H1 (cell line): ENCODE data around the gene CPNE5. TPM values are rescaled to one million over a fixed set of nuclear protein-coding genes. Genes with fewer than 3 reads are reported as not detected.

Source experiments
- CTCF ChIA-PET: fragments of 300-600 bp; sonication (Branson Sonifier 250); formaldehyde crosslinking; loops from one replicate; lab custom pipeline; 2021; ENCODE audit not compliant: partially characterized antibody; lab: Charles Lee
- POLR2A ChIA-PET: fragments of 300-600 bp; sonication (Branson Sonifier 250); formaldehyde crosslinking; loops from one replicate; lab custom pipeline; 2021; ENCODE audit warnings: inconsistent platforms; ENCODE audit not compliant: partially characterized antibody; lab: Charles Lee
- DNase-seq, 2 experiments: peaks; one replicate each; pipeline versions ENCODE4 v3.0.0 to v3.0.0-alpha.2; 2010 to 2022; ENCODE audit warnings: low spot score in 2 of 2, low read depth in 1 of 2, mixed read lengths in 1 of 2
- FAIRE-seq: peaks from 2 replicates; lab custom pipeline; 2011; peaks lifted over from hg19 to GRCh38; lab: Jason Lieb, UNC
- H2AFZ ChIP-seq: 2 replicates; pipeline ENCODE4 v1.8.1; 2012; ENCODE audit warnings: low read length, inconsistent platforms
- H2AK5ac ChIP-seq: 2 replicates; pipeline ENCODE4 v1.6.1; 2013; ENCODE audit warnings: low read depth, low read length
- H2BK120ac ChIP-seq: replicated peaks from 2 replicates; pipeline ENCODE3; 2013; ENCODE audit warnings: low read depth, low read length, inconsistent platforms
- H2BK12ac ChIP-seq: 2 replicates; pipeline ENCODE4 v1.6.1; 2013; ENCODE audit warnings: low read depth, low read length
- H2BK15ac ChIP-seq: 2 replicates; pipeline ENCODE4 v1.6.1; 2013; ENCODE audit warnings: low read length
- H2BK20ac ChIP-seq: 2 replicates; pipeline ENCODE4 v1.6.1; 2013; ENCODE audit warnings: low read length
- H2BK5ac ChIP-seq: 2 replicates; pipeline ENCODE4 v1.6.1; 2013; ENCODE audit warnings: low read depth, low read length
- H3K14ac ChIP-seq: 2 replicates; pipeline ENCODE4 v1.6.1; 2013; ENCODE audit warnings: inconsistent platforms; ENCODE audit not compliant: insufficient read length
- H3K18ac ChIP-seq: 2 replicates; pipeline ENCODE4 v1.6.1; 2013; ENCODE audit warnings: low read length; ENCODE audit errors: extremely low read depth
- H3K23ac ChIP-seq: 2 replicates; pipeline ENCODE4 v1.6.1; 2013; ENCODE audit warnings: inconsistent platforms; ENCODE audit not compliant: insufficient read length
- H3K23me2 ChIP-seq: 2 replicates; pipeline ENCODE4 v1.6.1; 2013; ENCODE audit warnings: low read depth, low read length
- H3K27ac ChIP-seq: 2 replicates; pipeline ENCODE4 v1.6.1; 2011; ENCODE audit warnings: low read depth, low read length, inconsistent platforms
- H3K27me3 ChIP-seq, 4 experiments: replicated peaks in 1 of 4; 1 replicate in 1 of 4; 2 replicates in 3 of 4; pipeline versions ENCODE4 v1.6.1 to v1.8.1; 2011 to 2013; ENCODE audit warnings: low read length in 3 of 4, mild to moderate bottlenecking in 3 of 4, inconsistent platforms in 2 of 4, mixed read lengths in 2 of 4, moderate library complexity in 1 of 4; ENCODE audit not compliant: control insufficient read depth in 3 of 4, insufficient read depth in 3 of 4; ENCODE audit errors: extremely low read depth in 1 of 4
- H3K36me3 ChIP-seq, 4 experiments: 2 replicates each; pipeline versions ENCODE4 v1.6.1 to v1.8.1; 2011 to 2013; ENCODE audit warnings: mild to moderate bottlenecking in 4 of 4, low read length in 3 of 4, moderate library complexity in 2 of 4, control low read depth in 1 of 4, inconsistent platforms in 1 of 4; ENCODE audit not compliant: insufficient read depth in 4 of 4, control insufficient read depth in 2 of 4
- H3K4ac ChIP-seq: replicated peaks from 2 replicates; pipeline ENCODE3; 2013; ENCODE audit warnings: low read length, low read depth, mixed read lengths, inconsistent platforms; ENCODE audit not compliant: insufficient read length
- H3K4me1 ChIP-seq, 4 experiments: replicated peaks in 1 of 4; 1 replicate in 1 of 4; 2 replicates in 3 of 4; pipeline versions ENCODE4 v1.6.1 to v1.8.1; 2011 to 2013; ENCODE audit warnings: low read length in 3 of 4, inconsistent platforms in 2 of 4, mixed read lengths in 1 of 4; ENCODE audit not compliant: insufficient read depth in 4 of 4, control insufficient read depth in 3 of 4
- H3K4me2 ChIP-seq, 2 experiments: 2 replicates each; pipeline versions ENCODE4 v1.6.1 to v1.8.1; 2011 to 2013; ENCODE audit warnings: low read depth in 2 of 2, low read length in 2 of 2, control low read depth in 1 of 2, inconsistent platforms in 1 of 2, mild to moderate bottlenecking in 1 of 2; ENCODE audit not compliant: insufficient read depth in 1 of 2
- H3K4me3 ChIP-seq, 4 experiments: fragments of 200-600, 300-600 bp in 1 of 4; sonication (generic), shearing (Covaris generic), sonication (Bioruptor Twin) in 1 of 4; 2 replicates each; pipeline versions ENCODE4 v1.5.1 to v1.8.1; 2011 to 2016; ENCODE audit warnings: low read length in 4 of 4, low read depth in 3 of 4, control low read depth in 2 of 4, inconsistent platforms in 2 of 4, mild to moderate bottlenecking in 2 of 4, mixed read lengths in 1 of 4, moderate library complexity in 1 of 4; ENCODE audit not compliant: insufficient read depth in 2 of 4; ENCODE audit errors: extremely low read depth in 1 of 4
- H3K56ac ChIP-seq: replicated peaks from 2 replicates; pipeline ENCODE3; 2013; ENCODE audit warnings: low read depth, mild to moderate bottlenecking, mixed read lengths, low read length, inconsistent platforms; ENCODE audit not compliant: insufficient read length
- H3K79me1 ChIP-seq: 2 replicates; pipeline ENCODE4 v1.6.1; 2013; ENCODE audit warnings: low read depth, low read length, control low read depth
- H3K79me2 ChIP-seq, 2 experiments: 2 replicates each; pipeline versions ENCODE4 v1.6.1 to v1.8.1; 2012 to 2013; ENCODE audit warnings: low read length in 2 of 2, mild to moderate bottlenecking in 2 of 2, inconsistent platforms in 1 of 2; ENCODE audit not compliant: insufficient read depth in 2 of 2, control insufficient read depth in 1 of 2
- H3K9ac ChIP-seq, 4 experiments: replicated peaks in 1 of 4; 1 replicate in 1 of 4; 2 replicates in 3 of 4; pipeline versions ENCODE4 v1.6.1 to v1.8.1; 2011 to 2013; ENCODE audit warnings: low read depth in 3 of 4, low read length in 3 of 4, control low read depth in 2 of 4, mild to moderate bottlenecking in 2 of 4, moderate library complexity in 2 of 4, inconsistent platforms in 1 of 4; ENCODE audit errors: extremely low read depth in 1 of 4
- H3K9me3 ChIP-seq, 2 experiments: 2 replicates each; pipeline versions ENCODE4 v1.6.1 to v1.8.1; 2012 to 2013; ENCODE audit warnings: mild to moderate bottlenecking in 2 of 2, moderate library complexity in 2 of 2, control low read depth in 1 of 2, inconsistent platforms in 1 of 2, low read depth in 1 of 2, low read length in 1 of 2, mixed read lengths in 1 of 2; ENCODE audit not compliant: insufficient read depth in 2 of 2
- H4K20me1 ChIP-seq, 2 experiments: replicated peaks in 1 of 2; 2 replicates each; pipeline versions ENCODE3 to v1.8.1; 2011 to 2013; ENCODE audit warnings: inconsistent platforms in 2 of 2, low read length in 2 of 2, mild to moderate bottlenecking in 1 of 2; ENCODE audit not compliant: insufficient read depth in 2 of 2, control insufficient read depth in 1 of 2
- H4K5ac ChIP-seq: 2 replicates; pipeline ENCODE4 v1.6.1; 2013; ENCODE audit warnings: low read length, low read depth, mixed read lengths, inconsistent platforms; ENCODE audit not compliant: insufficient read length
- H4K8ac ChIP-seq: 2 replicates; pipeline ENCODE4 v1.8.0; 2013; ENCODE audit warnings: mild to moderate bottlenecking, moderate library complexity, low read length, inconsistent platforms; ENCODE audit not compliant: insufficient read depth; ENCODE audit errors: extremely low read depth
- H4K91ac ChIP-seq: replicated peaks from 2 replicates; pipeline ENCODE3; 2013; ENCODE audit warnings: low read length, mixed read lengths, inconsistent platforms; ENCODE audit not compliant: insufficient read length
- ASH2L ChIP-seq: fragments of 200-600, 300-600 bp; sonication (generic); IDR thresholded peaks from one replicate; pipeline ENCODE4 v1.7.1; 2017; ENCODE audit warnings: low read length
- BACH1 ChIP-seq: IDR thresholded peaks from 2 replicates; pipeline ENCODE4 v1.6.1; 2012; ENCODE audit warnings: low read length, improper control_type of control experiment
- JUN ChIP-seq: IDR thresholded peaks from 2 replicates; pipeline ENCODE4 v1.6.1; 2011; ENCODE audit warnings: low read depth, mild to moderate bottlenecking, improper control_type of control experiment, low read length
- MAX ChIP-seq: IDR thresholded peaks from 2 replicates; pipeline ENCODE4 v1.6.1; 2012; ENCODE audit warnings: inconsistent platforms
- NRF1 ChIP-seq: IDR thresholded peaks from 2 replicates; pipeline ENCODE4 v1.6.1; 2011; ENCODE audit warnings: mild to moderate bottlenecking, low read depth, low read length, improper control_type of control experiment
- POLR2A ChIP-seq, 2 experiments: IDR thresholded peaks; 1 replicate in 1 of 2; 2 replicates in 1 of 2; pipeline ENCODE4 v1.6.1; 2011; ENCODE audit warnings: low read depth in 2 of 2, low read length in 2 of 2, mild to moderate bottlenecking in 2 of 2; ENCODE audit errors: control extremely low read depth in 1 of 2
- RAD21 ChIP-seq, 2 experiments: IDR thresholded peaks in 1 of 2; conservative IDR thresholded peaks in 1 of 2; 2 replicates each; pipeline ENCODE4 v1.6.1; 2011; ENCODE audit warnings: low read depth in 2 of 2, low read length in 2 of 2, improper control_type of control experiment in 1 of 2, inconsistent platforms in 1 of 2, mild to moderate bottlenecking in 1 of 2, moderate library complexity in 1 of 2
- SIN3A ChIP-seq, 2 experiments: IDR thresholded peaks in 1 of 2; conservative IDR thresholded peaks in 1 of 2; 2 replicates each; pipeline ENCODE4 v1.6.1; 2011 to 2012; ENCODE audit warnings: low read length in 2 of 2, improper control_type of control experiment in 1 of 2, low read depth in 1 of 2, mild to moderate bottlenecking in 1 of 2
- SP1 ChIP-seq: IDR thresholded peaks from 2 replicates; pipeline ENCODE4 v1.6.1; 2011; ENCODE audit warnings: low read depth, low read length
- SP4 ChIP-seq: IDR thresholded peaks from 2 replicates; pipeline ENCODE4 v1.6.1; 2012; ENCODE audit warnings: low read length, inconsistent platforms
- TAF1 ChIP-seq: IDR thresholded peaks from 2 replicates; pipeline ENCODE4 v1.6.1; 2011; ENCODE audit warnings: mild to moderate bottlenecking, low read depth, low read length
- WGBS, 2 experiments: shearing (Covaris generic) in 1 of 2; methylation state at CpG; one replicate each; pipeline versions ENCODE4 v1.1.6 to v1.1.7; 2013 to 2015; ENCODE audit warnings: low lambda C conversion rate in 2 of 2, mixed read lengths in 2 of 2, inconsistent platforms in 1 of 2, low coverage in 1 of 2, missing lambda C conversion rate in 1 of 2; ENCODE audit not compliant: insufficient replicate concordance in 2 of 2, insufficient coverage in 1 of 2, insufficient read length in 1 of 2; ENCODE audit errors: extremely low coverage in 1 of 2, missing lambda C conversion rate in 1 of 2; 5-methylcytosine and 5-hydroxymethylcytosine counted together
- polyA plus RNA-seq, 7 experiments: library from polyadenylated mRNA; depleted of rRNA in 3 of 7; stranded (reverse) in 5 of 7; unstranded in 2 of 7; fragments of >200 nt in 5 of 7; fragments of 200-250 nt in 2 of 7; gene quantifications; 1 replicate in 5 of 7; 2 replicates in 1 of 7; 4 replicates in 1 of 7; pipeline versions ENCODE4 v1.2.1 to v1.2.3, GENCODE V29; 2011 to 2013; ENCODE audit warnings: missing spikeins in 2 of 7, mixed read lengths in 2 of 7
- total RNA-seq: library from RNA; stranded (reverse); fragmentation: NEBNext Ultra II Directional; extraction: Animal tissue kit (Norgen Biotek cat#: 25700); gene quantifications from 2 replicates; pipeline ENCODE4 v1.2.1, GENCODE V29; 2021
- TF ChIP-seq, protein P1 (sequence below): IDR thresholded peaks from 2 replicates; pipeline ENCODE4 v1.6.1; 2011; ENCODE audit warnings: low read length, improper control_type of control experiment
- TF ChIP-seq, protein P2 (sequence below): IDR thresholded peaks from 2 replicates; pipeline ENCODE4 v1.6.1; 2012; ENCODE audit warnings: inconsistent platforms

CPNE5 gene
- total and polyA plus RNA-seq, 2 of the 8 experiments (the other 6 are each of a cell fraction or from before 2014, with no cell fraction given): 0.88 to 1.8 TPM

GRCh38 chr6:36797055-36797454 is 42.2 kb downstream of the CPNE5 start:
- Histone ChIP-seq H2BK12ac (no peak overlapping the region), H2BK120ac (no peak overlapping the region), H3K4ac (no peak overlapping the region), H4K5ac (no peak overlapping the region), H3K9me3 (no peaks in the 10 kb centered on the region), H3K56ac (no peak overlapping the region), H3K23ac (no peak overlapping the region), H2BK5ac (no peak overlapping the region), H3K14ac (no peak overlapping the region), H2BK20ac (no peak overlapping the region), H3K27ac (no peak overlapping the region), H4K91ac (no peak overlapping the region), H2AK5ac (no peak overlapping the region), H4K8ac (no peak overlapping the region), H3K18ac (no peak overlapping the region), H3K4me1 (peaks cover 0 to 24% (median 15%) of the 10 kb centered on the region in 4 experiments; a peak in 6 of 7 replicates), H3K79me1 (no peaks in the 10 kb centered on the region), H3K27me3 (no peaks in the 10 kb centered on the region), H2BK15ac (no peak overlapping the region), H3K36me3 (no peaks in the 10 kb centered on the region), H3K4me3 (no peak overlapping the region), H4K20me1 (no peaks in the 10 kb centered on the region), H3K79me2 (no peaks in the 10 kb centered on the region), H3K23me2 (no peaks in the 10 kb centered on the region), H3K9ac (no peak overlapping the region), H3K4me2 (no peak overlapping the region), H2AFZ (no peak overlapping the region)
- ChIA-PET CTCF (interaction anchor here (0.7 to 11.6 kb wide), 8 partner anchors 8 to 53 kb away, joined by 3 to 114 read pairs (median 4); no protein-coding TSS in a partner anchor), POLR2A (interaction anchor here (0.9 to 1.5 kb wide), 2 partner anchors 13 to 15 kb away, joined by 3 to 5 read pairs; no protein-coding TSS in a partner anchor)
- DNase-seq (no peak), FAIRE-seq (no peak)
- 93% methylated on average over 12 of the region's 12 CpGs; no CpG with 5 or more reads in 1 of the 2 experiments for WGBS, 2 experiments
- TF ChIP-seq MAX: no peak
- no peak for TF ChIP-seq JUN
- TF ChIP-seq, protein P1, sequence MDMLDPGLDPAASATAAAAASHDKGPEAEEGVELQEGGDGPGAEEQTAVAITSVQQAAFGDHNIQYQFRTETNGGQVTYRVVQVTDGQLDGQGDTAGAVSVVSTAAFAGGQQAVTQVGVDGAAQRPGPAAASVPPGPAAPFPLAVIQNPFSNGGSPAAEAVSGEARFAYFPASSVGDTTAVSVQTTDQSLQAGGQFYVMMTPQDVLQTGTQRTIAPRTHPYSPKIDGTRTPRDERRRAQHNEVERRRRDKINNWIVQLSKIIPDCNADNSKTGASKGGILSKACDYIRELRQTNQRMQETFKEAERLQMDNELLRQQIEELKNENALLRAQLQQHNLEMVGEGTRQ: no peak
- TF ChIP-seq SP4: no peak
- no peak for TF ChIP-seq SP1
- no peak for TF ChIP-seq RAD21 (IDR thresholded peaks at IDR 0.05 in 1 of 2, conservative IDR thresholded peaks at IDR 0.05 in 1 of 2; ENCODE audit: low read depth in 2 of 2, low read length in 2 of 2)
- no peak for TF ChIP-seq BACH1
- TF ChIP-seq, protein P2, sequence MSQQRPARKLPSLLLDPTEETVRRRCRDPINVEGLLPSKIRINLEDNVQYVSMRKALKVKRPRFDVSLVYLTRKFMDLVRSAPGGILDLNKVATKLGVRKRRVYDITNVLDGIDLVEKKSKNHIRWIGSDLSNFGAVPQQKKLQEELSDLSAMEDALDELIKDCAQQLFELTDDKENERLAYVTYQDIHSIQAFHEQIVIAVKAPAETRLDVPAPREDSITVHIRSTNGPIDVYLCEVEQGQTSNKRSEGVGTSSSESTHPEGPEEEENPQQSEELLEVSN: no peak
- TF ChIP-seq ASH2L: no peak
- TF ChIP-seq NRF1: no peak
- no peak for TF ChIP-seq TAF1
- TF ChIP-seq POLR2A (IDR thresholded peaks at IDR 0.05; ENCODE audit: control extremely low read depth in 1 of 2, low read depth in 2 of 2, low read length in 2 of 2): no peak
- no peak for TF ChIP-seq SIN3A (conservative IDR thresholded peaks at IDR 0.05 in 1 of 2, IDR thresholded peaks at IDR 0.05 in 1 of 2; ENCODE audit: low read depth in 1 of 2, low read length in 2 of 2)
